GM18951 (cell line): ENCODE results near the gene ANKS1B.

Source experiments
- POLR2A ChIP-seq: IDR thresholded peaks from 4 replicates; pipeline ENCODE4 v1.6.1; 2011; ENCODE audit warnings: mild to moderate bottlenecking; ENCODE audit not compliant: insufficient read length, insufficient read depth; ENCODE audit errors: extremely low read depth
- in situ Hi-C: fragments of 300-500 bp; cut with MboI; formaldehyde crosslinking; loops from one replicate; pipeline ENCODE4 v1.12.0; 2022; ENCODE audit warnings: low sequenced_read_pairs, mixed read lengths, inconsistent platforms; ENCODE audit not compliant: unreplicated experiment

Gene ANKS1B

GRCh38 chr12:99388671-99389195 is 596.0 kb downstream of the ANKS1B start:
- no peak for TF ChIP-seq POLR2A
- in situ Hi-C loops = loop anchor here (10.0 to 25.0 kb wide), 2 partner anchors 236 to 374 kb away; no protein-coding TSS in a partner anchor

- no peak for TF ChIP-seq POLR2A
- in situ Hi-C loops = loop anchor here (10.0 to 25.0 kb wide), 2 partner anchors 237 to 375 kb away; no protein-coding TSS in a partner anchor
Measured at GRCh38 chr12:99387661-99388060, 597.1 kb downstream of the ANKS1B start.

DNA sequence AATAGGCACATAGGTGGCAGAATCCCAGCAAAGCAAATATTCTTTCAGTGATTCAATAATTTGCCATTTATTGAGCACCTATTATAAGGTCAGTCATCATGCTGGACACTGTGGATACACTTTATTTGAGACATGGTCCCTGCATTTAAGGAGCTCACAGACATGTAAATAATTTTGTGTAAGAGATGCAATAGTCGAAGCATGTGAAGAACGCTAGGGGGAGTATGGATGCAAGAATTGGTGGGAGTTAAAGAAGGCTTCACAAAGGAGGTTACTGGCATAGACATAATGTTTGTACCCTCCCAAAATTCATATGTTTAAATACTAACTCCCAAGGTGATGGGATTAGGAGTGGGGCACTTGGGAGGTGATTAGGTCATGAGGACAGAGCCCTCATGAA is 597.8 kb downstream of the ANKS1B start:
- no peak for TF ChIP-seq POLR2A
- in situ Hi-C loops = loop anchor here (10.0 to 25.0 kb wide), 2 partner anchors 238 to 375 kb away; no protein-coding TSS in a partner anchor

DNA sequence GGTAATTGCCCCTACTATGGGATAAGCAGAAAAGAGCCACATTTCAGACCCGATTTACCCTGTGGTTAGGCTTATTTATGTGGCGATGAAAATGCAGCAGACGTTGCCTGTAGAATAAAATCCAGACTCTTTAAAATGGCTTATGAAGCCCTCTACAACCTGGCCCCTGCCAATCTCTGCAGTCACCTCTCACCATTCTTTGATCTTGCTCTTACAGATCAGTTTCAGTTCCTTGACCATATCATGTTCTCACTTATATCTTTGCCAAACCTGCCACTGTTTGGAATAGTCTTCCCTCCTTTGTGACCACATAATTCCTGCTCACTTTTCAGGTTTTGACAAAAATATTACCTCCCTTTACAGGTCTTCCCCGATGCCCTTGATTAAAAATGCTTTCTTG is 601.5 kb downstream of the ANKS1B start:
- in situ Hi-C loops = loop anchor here (10.0 to 25.0 kb wide), 2 partner anchors 242 to 379 kb away; no protein-coding TSS in a partner anchor
- TF ChIP-seq POLR2A = no peak

DNA sequence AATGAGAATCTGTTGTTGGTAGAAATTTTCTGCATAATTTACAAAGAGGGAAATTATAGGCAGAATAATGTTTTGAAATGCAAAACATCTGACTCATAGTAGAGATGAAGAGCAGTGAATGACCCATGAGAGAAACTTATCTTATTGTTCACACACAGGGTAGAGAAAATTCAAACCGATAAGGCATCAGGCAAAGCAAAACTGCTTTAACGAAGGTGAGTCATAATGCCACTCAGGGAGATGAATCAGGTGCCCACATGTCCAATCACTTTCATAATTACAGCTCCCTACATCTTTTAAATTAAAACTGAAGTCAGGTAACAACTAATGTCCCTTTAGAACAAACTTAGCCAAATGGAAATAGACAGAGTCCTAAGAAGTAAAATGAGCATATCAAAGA is 602.7 kb downstream of the ANKS1B start:
- TF ChIP-seq POLR2A = no peak
- in situ Hi-C loops = loop anchor here (10.0 to 25.0 kb wide), 2 partner anchors 243 to 380 kb away; no protein-coding TSS in a partner anchor

DNA sequence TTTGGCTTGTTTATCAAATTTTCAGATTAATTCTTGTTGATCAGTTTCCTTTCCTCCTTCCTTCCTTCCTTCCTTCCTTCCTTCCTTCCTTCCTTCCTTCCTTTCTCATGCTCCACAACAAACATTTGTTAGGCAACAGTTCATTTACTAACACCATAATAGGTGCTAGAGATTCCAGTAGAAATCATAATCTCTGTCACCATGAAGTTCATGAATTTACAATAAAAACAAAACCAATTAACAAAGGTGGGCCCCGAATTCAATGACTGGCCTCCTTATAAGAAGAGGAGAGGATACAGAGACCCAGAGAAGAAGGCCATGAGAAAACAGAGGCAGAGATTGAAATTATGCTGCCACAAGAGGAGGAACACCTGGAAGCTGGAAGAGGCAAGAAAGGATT is 604.0 kb downstream of the ANKS1B start:
- TF ChIP-seq POLR2A = no peak
- in situ Hi-C loops = loop anchor here (10.0 to 25.0 kb wide), 2 partner anchors 244 to 382 kb away; no protein-coding TSS in a partner anchor

- in situ Hi-C loops = no loop called here
Measured at GRCh38 chr12:99374023-99374422, 610.7 kb downstream of the ANKS1B start.

DNA sequence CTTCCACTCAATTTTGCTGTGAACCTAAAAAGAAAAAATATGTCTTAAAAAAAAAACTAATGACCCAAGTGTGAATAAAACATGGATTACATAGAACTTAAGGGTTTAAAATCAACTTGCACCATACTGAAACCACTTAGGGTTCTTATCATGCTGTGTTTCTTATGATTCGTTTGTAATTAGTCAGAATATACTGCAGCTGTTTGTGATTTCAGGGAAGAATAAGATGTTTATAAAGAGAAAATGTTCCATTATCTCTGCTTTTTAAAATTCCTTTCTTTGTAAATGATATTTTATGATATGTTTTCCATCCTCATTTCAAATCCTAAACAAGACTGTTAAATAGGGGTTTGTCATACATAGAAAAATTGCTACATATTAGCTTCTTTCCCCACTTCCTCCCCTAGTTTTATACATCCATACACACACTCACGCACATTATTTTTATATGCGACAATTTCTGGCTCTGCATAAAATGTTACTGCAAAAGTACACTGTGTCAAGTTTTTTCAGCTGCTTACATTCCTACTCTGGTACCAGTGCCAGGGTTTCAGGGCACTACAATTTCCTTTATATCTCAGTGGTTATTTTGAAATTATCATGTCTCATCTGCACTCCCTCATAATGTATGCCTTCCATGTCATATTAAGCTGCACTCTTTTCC is 612.3 kb downstream of the ANKS1B start:
- in situ Hi-C loops = no loop called here
- TF ChIP-seq POLR2A = no peak

More at GRCh38 chr12:99374023-99374422, 610.7 kb downstream of the ANKS1B start:
- TF ChIP-seq POLR2A = no peak

DNA sequence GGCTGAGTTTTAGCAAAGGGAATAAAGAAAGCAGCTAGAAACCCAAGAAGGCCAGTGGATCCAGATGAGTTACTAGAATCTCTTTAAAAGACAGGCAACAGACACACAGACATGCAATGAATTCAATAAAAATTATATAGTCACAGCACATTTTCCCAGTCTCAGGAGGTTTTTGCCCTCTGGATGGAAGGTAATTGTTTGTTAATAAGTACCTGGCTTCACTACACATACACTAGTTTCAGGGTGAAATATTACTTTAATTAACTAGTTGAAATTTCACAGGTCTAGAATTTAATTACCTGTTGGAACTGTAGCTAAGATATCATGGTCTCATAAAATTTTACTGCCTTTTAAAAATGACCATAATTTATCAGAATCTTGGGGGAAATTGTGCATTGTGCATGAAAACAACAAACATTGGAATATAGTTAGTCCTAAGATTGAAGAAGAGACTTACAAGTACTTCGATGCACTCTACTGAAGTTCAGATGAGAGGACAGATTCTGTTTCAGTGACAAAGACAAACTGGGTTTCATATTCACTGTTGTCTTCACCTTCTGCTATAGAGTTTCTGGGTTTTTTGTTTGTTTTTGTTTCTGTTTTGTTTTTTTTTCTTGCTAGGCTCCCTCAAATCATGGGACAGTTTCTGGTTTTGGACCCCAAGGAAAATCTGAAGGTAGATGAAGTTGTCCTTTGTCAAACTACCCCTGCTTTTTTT is 614.2 kb downstream of the ANKS1B start:
- TF ChIP-seq POLR2A = no peak
- in situ Hi-C loops = no loop called here

DNA sequence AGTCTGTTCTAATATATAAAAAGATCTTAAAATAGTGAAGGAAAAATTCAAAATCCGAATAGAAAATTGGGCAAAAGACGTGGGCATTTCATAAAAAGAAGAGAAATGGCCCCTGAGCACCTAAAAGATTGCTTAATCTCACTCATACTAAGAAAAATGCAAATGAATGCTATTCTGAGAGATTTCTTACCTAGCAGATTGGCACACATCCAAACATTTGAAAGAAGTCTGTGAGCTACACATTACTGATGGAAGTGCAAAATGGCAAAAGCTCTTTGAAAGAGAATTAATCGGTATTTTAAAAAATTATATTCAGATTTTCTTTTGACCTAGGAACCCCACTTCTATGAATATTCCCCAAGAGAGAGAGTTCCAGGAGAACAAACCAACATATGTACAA is 617.6 kb downstream of the ANKS1B start:
- in situ Hi-C loops = no loop called here
- TF ChIP-seq POLR2A = no peak

DNA sequence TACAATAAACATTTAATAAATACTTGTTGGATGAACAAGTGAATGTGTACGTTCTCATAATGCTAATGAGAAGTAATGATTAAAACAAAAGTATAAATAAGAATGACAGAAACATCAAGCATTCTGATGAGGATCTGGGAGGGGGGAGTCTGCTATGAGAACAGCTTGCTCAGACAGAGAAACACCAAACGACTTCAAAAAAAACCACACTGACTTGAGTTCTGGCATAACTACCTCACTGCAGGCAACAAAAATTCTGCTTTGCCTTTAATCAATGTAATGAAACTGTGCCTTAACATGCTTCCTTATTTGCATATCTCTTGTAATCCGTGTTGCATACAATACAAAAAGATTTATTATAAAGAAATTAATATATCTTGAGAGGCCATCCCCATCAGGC is 632.5 kb downstream of the ANKS1B start:
- in situ Hi-C loops = no loop called here
- no peak for TF ChIP-seq POLR2A

DNA sequence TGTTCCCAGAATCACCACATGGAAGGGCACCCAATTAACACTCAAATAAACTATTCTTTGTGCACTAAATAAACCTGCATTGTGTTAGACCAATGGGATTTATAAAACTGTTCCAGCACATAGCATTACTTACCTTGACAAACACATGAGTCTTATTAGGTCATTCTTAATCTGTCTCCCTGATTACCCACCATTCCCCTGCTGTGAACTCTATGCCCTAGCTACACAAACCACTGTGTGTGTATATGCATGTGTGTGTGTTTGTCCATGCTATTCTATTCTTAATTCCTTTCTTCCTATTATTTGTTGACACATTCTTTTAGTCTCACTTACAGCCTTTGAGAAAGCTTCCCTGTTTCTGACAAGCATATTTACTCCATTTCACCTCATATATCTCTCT is 640.8 kb downstream of the ANKS1B start:
- in situ Hi-C loops = no loop called here
- no peak for TF ChIP-seq POLR2A

DNA sequence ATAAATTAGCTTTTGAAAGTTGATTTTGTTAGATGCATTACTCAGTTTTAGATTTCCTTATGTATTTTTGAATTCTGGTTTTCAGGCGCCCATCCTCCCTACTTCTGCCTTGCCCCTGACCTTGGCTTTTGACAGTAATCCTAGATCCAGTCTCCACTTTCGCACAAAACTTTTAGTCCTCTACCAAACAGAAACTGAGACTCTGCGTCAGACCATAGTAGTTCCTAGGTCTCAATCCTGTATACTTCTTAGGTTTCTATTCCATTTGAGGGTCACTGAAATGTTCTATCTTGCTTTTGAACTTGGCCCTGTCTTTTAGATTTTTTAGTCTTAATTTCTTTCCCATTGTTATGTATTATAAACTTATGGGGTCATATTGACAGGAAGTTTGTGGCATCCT is 645.1 kb downstream of the ANKS1B start:
- in situ Hi-C loops = no loop called here
- TF ChIP-seq POLR2A = no peak
